ENCODE data around the gene RBM20.

Gene RBM20

DNA sequence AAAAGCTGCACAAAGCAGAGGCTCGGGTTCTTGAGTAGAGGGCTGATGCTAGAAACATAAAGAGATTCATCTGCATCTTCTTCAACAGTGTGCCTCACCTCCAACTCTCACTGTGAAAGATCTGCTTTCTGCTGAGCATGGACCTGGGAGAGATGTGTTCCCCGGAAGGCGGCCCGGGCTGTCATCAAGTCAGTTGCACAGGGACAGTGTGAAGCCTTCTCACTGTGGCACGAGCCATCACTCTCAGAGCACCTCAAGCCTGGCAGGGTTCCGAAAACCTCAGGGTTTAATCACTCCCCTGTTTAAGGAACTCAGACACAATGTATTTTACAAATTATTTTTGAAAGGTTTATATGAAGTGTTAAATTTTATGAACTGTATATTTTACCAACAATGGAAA, 98.7 kb downstream of the RBM20 start:
- DNase-seq, result no peak

DNA sequence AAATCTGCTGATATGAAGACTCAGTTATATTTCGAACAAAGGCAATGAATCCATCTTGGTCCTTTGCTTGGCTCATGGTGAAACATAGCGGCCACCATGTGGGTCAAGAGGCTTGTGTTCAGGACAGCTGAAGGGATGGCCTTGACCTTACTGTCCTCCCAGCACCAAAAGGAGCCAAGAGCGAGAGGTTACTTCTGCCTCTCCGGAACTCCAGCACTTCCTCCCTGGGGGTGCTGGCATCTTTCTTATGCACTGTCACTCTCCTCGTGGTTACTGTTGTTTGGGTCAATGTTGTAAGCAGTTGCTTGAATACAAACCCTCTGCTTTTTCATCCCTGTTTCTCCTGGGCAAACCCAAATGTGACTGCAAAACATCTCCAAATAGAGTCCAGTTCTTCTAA, 100.6 kb downstream of the RBM20 start:
- no peak for DNase-seq

DNA sequence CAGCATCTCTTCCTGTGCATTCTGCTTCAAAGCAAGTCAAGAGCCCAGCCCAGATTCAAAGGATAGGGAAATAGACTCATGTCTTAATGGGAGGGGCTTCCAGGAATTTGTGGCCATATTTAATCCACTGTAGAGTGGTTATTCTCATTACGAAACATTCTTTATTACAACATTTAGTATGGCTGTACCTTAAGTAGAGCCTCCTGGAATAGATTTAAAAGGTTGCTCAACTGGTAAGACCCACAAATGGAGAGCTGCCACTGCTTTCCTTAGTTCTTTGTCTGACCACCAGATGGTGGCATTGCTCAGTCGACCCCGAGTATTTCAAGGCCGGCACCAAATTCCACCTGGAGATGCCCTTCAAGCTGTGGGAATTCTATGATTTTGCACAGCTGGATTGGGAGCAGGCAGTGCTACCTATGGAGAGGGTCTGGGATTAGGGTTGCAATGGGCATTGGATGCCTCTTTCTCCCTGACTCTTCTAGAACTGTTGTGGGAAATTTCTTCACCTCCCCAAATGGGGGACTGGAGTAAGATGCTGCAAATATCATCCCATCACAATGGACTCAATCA, 102.2 kb downstream of the RBM20 start:
- DNase-seq, result no peak

DNA sequence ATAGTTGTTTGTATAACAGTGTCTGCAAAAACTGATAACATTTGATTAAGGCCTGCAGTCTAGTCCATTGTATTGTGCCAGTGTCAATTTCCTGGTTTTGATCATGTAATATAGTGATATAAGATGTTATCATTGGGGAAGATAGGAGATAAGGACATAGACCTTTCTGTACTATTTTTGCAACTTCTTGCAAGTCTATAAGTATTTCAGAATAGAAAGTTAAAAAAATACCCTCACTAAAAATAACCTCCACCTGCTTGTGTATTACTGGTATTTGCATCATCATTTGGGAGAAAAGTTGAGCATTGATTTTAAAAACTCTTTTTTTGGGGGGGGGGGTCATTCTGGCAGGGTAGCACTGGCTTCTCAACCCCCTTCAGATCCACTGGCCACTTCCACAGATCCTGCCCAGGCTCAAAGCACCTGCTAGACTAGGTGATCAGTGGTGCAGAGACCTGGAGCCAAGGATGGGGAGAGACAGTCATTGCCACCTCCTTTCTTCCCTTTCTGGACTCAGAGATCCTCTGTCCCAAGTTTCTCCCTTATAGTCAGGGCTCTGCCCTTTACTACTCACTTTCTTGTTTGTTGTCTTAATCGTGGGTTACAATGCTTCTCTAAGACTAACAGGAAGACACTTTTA, 103.0 kb downstream of the RBM20 start:
- no peak for DNase-seq

DNA sequence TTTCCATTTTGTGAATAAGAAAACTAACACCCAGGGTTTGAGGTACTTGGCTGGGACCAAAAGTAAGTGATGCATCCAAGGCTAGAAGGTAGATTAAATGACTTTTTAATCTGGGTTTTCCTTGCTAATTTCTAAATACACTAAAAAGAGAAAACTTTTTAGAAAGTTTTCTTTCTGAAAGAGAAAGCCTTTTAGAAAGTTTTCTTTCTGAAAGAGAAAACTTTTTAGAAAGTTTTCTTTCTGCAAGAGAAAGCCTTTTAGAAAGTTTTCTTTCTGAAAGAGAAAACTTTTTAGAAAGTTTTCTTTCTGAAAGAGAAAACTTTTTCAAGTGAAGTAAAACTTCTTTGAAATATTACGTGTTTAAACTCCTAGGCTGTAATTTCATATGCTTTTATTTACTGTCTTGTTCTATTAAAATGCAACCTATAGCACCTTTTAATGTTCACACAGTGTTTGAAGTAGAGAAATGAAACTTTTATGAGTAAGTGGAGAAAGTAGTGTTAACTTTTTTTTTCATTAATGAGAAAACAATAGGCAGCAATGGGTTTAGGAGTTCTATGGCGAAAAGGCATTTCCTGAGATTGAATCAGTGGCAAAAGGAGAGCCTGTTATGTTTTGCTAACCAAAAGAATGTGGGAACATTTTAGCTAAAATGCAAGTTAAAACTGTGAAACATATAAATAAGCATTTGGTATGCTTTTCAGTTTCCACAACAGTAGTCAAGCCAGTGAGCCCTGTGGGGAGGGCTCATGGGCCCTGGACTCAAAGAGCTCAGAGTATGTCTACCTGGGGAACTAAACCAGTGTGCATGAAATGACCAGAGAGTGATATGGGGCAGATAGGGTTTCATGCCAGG, 103.7 kb downstream of the RBM20 start:
- no peak for DNase-seq

DNA sequence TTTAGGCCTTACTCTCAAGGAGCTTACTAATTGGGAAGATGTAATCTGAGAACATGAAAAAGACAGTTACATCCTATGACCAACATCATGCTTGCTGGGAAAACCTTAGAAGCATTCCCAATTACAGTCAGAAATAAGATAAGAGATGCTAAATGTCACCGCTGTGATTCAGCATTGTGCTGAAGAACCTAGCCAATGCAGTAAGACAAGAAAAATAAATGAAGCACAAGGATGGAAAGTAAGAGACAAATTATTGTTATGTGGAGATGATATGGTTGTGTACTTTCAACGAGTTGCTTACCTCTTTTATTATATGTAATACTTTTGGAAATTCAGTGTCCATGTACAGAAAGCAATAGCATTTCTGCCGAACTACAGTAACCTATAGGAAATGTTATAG, 104.8 kb downstream of the RBM20 start:
- DNase-seq, result no peak

DNA sequence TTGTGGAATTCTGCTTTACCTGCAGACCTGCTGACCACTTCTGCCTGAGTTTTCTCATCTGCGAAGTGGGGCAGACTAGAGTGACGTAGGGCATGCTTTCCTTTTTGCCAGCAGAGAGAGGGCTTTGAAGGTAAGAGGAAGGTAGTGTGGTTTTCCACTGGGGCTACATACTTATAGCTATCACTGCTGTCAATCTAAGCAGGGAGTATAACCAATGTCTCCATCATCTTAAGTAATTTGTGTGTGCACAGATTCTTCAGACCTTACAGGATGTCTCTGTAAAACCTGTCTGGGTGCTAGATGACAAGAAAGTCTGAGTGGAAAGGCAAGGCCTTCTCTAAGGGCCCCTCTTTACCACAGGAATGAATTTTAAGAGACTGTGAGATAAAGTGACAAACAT, 106.8 kb downstream of the RBM20 start:
- no peak for DNase-seq

DNA sequence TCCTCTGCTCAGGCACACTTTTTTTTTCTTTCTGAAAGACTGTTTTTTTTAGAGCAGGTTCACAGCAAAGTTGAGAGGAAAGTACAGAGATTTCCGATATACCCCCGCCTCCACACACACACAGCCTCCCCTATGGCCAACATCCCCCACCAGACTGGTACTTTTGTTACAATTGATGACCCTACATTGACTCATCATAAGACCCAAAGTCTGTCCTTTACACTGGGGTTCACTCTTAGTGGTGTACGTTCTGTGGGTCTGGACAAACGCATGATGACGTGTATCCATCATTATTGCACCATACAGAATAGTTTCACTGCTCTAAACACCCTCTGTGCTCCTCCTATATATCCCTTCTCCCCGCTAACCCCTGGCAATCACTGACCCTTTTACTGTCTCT, 107.7 kb downstream of the RBM20 start:
- peak; percentile 29 for DNase-seq

DNA sequence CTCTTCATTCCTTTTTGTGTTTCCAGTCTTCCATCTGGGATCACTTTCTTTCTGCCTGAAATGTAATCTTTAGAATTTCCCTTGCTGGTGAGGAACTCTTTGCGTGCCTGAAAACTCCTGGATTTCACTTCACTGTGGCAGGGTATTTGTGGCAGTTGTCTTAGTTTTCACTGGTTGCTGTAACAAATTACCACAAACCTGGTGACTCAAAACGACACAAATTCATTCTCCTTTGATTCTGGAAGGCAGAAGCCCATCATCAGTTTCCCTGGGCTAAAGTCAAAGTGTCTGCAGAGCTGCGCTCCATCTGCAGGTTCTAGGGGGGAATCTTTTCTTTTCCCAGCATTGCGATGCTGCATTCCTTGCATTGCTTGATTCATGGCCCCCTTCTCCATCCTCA, 109.3 kb downstream of the RBM20 start:
- DNase-seq, result no peak

DNA sequence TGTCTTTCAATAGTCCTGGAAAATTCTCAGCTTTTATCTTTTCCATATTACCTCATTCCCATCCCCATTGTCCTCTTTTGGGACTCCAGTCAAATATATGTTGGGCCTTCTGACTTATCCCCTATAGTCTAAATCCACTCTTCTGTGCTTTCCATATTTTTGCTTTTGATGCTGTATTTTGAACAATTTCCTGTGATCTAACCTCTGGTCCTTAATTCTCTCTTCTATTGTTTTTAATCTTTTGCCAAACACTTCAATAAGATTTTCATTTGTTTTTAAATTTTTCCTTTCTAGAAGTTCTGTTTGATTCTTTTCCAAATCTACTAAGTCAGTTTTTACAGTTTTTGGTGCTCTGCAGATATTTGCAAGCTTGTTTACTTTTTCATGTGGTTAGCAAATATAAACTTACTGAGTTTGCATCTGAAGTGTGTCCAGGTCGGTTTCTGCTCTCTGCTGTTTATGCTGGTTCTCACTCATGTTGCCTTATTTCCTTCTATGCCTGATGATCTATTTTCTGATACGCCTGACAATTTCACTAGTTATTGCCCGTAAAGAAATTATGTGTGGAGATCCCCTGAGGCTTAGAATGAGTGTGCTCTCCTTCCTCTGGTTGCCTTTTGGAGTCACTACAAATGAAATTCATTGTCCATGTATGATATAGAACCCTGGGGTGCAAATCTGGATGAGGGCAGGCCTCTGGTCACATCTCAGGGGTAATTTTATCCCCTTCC, 110.4 kb downstream of the RBM20 start:
- no peak for DNase-seq

DNA sequence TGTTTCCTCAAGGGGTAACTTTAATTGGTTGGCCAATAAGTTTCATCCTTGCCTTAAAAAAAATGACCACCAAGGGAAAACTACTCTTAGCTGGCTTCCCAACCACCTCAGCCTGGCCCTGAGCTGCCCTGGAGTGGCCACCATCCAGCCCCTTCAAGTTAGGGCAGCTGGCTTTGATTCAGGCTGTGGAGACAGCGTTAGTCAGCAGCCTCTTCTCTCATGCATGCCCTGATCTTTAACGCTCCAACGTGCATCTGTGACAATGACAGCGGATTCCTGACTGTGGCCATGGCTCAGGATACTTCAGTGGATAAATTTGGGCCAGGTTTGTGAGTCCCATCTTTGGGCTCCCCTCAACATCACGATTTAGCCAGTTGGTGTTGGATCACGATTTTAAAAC, 111.6 kb downstream of the RBM20 start:
- no peak for DNase-seq

DNA sequence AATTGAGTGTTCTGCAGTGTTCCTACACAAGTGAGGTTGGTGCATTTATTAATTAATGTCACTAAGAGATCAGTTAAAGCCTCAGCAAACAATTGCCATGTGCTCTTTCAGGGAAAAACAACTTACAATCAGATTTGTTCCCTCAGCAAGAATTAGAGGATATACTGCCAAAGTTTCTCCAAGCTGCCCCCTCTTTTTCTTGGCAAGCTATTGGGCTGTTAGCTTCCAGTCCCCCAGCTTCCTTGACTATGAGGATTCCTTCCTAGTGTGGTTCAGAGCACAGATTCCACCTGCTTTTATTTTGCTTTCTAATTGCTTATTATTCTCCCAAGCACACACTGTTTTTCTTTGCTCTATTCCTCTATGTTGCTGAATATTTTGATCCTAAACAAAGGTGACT, 112.7 kb downstream of the RBM20 start:
- no peak for DNase-seq

DNA sequence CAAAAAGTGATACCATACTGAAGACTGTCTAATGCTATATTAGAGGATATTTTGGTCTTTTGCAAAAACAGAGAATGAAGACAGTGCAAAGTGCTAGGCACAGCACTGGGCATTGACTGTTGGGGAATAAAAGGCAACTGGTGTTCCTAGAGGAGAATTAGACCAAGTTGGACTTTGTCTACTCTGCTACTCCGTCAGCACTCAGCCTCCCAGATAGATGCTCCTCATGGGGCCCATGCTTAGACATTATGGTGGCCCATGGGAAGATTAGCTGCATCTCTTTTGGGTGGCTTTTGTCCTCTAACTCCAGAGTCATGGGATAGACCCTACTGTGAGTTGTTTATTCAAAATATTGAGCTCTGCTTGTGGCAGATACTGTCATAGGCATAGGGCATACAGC, 113.5 kb downstream of the RBM20 start:
- DNase-seq, result no peak

DNA sequence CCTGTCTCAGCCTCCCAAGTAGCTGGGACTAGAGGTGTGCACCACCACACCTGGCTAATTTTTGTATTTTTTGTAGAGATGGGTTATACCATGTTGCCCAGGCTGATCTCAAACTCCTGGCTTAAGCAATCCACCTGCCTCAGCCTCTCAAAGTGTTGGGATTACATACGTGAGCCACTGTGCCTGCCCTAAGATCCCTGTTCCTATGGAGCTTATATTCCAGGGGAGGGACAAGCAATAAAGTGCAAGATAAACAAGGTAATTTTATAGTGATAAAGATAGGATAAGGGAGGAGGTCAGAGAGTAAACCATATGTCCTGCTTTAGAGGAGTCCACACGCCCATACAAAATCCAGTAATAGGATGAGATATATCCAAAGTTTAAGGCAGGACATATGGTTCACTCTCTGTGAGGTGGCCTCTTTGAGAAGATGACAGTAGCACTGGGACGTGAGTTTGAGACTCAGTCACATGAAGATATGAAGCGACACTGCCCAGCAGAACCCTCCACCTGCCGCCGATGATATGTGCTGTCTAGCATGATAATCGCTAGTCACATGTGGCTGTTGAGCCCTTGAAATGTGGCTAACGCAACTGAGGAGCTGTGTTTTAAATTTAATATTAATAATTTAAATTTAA, 114.1 kb downstream of the RBM20 start:
- no peak for DNase-seq

DNA sequence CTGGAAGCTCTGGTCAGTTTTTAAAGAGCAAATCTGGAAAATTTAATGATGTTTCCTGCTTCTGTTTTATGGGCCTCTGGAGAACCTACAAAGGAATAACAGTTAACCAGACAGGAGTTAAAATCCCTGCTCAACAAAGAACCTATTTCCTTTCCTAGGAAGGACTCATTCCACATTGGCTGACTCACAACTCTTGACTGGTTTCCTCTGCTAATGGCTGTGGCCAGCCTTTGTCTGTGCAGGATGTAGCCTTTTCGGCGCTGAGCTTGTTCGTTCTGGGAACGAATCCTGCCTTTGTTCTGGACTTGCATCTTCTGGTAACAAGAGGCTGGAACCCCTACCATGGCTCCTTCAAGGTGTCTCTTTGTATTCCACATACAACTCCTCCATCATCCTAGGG, 114.8 kb downstream of the RBM20 start:
- no peak for DNase-seq

DNA sequence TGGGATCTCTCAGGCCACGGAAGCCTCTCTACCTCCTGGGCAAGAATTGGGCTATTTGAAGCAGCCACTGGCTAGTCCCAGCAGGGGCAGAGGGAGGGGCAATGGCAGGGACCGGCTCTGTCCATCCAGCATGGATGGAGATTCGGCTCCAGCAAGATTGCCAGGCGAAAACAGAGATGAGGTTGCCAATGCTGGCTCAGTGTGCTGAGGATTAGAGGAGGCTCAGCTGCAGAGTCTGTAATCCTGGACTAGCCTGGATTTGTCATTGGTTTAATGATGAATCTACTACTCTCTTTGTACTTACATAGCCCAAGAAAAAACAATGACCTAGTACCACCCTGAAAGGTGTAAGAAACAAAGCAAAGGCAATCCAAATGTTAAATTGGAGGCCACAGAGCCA, 115.4 kb downstream of the RBM20 start:
- no peak for DNase-seq

DNA sequence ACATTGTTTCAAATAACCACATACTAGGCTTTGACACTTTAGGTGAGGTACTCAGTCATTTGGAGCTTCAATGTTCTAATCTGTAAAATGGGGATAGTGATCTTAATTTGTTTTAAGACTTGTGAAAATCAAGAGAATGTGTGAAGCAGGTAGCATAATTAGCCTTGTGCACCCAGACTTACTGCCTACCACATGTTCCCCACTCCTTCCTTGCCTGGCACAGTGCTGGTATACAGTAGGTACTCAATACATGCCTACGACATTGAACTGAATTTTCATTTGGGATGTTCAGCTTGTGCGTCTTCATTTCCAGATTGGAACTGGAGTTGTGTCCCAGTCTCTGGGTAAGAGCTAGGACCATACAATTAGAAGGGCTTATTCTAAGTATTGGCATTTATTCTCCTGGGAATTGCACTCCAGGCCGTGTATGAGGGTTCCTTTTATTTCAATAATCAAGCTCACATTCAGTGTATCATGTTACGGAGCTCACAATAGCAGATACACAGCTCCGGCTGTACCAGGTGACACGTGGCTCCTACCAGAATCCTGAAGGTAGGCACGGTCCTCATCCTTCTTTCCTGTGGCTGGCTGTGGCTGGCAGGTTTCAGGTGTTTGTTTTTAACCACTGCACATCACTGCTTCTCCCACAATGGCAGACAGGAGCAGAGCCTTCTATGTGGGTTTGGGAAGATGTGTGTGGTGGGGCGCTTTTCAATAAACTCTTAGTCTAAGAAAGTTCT, 118.1 kb downstream of the RBM20 start:
- DNase-seq, result no peak

DNA sequence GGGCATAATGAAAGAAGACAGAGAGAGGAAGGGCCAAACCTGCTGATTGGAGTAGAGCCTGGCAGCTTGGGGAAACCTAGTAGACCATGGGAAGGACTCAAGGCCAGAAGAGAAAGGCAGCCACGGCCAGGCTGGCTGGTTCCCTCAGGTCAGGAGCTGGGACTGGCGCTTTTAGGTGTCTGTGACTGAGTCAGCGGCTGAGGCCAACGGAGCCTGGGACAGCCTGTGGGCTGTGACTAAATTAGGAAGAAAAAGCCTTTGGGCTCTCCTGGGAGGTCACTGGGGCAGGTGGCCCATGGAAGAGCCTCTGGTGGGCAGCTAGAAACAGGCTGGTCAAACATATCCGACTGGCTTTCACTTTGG, 118.7 kb downstream of the RBM20 start:
- no peak for DNase-seq

DNA sequence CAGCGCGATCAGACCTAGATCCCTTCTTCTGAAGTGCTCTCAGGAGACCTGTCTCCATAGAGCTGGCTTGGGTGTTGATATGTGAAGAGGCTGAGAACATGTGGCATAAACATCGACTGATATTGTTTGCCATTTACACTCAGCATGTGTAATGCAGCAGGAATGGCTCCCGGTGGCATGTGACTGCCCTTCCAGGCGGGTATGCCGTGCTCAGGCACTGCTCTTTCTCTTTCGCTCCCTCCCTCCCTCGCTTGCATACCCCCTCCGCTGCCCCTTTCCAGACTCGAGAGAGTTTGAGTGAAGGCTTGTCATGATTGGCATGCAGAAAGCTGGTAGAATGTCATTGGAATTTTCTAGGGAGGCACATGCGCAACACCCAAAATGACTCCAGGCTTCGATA, 120.2 kb downstream of the RBM20 start:
- no peak for DNase-seq

DNA sequence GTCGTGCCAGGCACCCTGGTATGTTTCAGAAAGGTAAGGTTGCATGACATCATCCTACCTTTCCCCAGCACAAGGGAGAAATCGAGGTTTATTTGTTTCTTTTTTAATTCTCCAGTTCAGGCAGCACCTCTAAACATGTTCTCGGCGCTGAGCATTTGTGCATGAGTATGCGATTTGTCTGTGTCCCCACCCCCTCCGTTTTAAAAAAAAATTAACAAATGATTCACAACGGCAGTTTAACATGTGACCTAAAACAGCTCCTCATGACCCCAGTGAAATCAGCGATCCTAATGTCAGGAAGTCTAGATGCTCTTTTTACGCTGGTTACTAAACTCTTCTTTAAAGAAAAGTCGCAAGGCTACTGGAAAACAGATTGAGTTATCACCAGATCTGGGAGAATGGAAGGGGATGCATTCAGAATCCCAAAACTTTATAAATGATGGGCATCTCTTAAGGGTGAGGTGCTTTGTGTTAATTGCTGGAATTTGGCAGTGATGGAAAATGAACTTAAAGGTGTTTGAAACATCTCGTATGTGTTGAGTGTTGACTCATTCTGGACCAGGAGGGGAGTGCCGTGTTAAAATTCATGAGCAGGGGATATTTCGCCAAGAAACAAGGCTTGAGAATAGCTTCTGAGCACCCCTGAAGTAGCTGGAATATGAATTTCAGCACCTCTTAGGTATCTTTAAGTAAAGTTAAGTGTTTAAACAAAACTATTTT, 120.8 kb downstream of the RBM20 start:
- no peak for DNase-seq

DNA sequence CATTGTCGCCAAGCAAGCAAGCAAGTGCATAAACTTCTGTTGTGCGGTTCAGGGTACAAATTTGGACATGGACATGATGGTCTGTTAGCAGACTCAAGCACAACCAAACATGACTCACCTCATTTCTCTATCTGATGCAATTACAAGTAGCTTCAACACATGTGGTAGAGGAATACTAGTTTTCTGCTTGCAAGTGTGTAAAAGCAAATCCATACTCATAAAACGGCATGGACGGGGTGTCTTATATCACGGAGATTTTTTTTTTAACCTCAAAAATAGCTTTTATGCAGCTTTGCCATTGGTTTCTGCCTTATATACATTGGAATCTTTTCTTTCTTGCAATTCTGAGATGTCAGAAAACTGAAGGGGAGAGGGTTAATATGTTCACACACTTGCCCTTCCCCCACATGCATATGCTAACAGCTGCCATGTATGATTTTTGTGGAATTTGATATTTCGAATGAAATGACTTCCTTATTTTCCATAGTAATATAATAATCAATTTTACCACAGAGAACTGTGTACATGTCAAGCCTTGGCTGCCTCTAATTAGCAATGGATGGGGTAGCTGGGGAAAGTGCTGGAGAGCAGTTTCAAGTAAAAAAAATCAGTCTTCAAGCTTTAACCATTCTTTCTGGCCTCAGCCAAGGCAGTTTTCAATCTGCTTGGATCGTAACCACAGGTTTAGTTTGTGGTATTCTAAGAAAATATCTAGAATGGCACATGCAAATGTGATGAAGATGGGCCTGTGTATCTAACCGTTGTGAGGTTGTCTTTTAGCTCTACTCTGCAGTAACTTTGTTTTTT, 121.6 kb downstream of the RBM20 start:
- DNase-seq, result no peak
